ENCODE data around the gene MEIOB.

Gene MEIOB

DNA sequence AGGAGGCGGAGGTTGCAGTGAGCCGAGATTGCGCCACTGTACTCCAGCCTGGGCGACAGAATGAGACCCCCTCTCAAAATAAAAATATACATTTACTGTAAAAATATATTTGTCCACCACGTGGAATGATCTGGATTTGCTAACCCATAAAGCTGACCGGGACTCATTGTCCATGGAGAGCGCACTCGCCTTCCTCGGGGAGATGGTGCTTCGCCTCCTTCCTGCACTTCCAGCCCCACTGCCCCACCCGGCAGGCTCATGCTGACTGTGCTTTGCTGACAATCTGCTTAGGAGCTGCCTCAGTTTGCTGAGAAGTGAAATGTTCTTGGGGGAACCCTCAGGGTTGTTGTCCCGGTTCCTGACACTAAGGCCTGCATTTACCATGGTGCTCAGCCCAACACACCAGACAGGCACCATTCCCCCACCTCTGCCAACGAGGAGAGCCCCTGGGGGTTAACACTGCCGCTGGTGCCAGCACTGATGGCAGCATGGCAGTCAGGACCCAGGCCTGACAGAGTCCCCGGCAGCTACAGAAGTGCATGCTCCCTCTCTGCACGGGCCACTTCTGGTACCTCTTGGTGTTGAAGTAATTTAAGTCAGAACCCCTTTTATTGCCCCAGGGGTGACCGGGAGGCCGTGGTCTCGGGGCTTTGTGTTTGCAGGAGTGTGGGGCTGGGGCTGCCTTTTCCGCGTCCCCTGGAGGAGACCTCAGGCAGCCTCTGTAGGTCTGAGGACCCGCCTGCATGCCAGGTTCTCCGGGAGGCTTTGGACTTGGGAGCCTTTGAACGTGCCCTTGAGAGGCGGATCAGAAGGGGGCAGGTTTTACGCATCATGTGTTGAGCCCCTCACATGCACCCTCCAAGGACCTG is 86.8 kb downstream of the MEIOB start:
- no peak for DNase-seq

Measured in stimulated activated naive CD4-positive, alpha-beta T cell (primary cell).